Ectodermal cell (in vitro differentiated cells): ENCODE results near the gene MTX3. TPM values are rescaled to one million over a fixed set of nuclear protein-coding genes. Genes with fewer than 3 reads are reported as not detected.
A peak's percentile ranks its signal among the peaks of the same experiment; 100 is the strongest.

Experiments
- H3K27ac ChIP-seq: 2 replicates; pipeline ENCODE4 v1.7.0; 2013; ENCODE audit warnings: mild to moderate bottlenecking, low read depth, low read length; ENCODE audit not compliant: insufficient read depth, poor library complexity, severe bottlenecking
- H3K27me3 ChIP-seq: 2 replicates; pipeline ENCODE4 v1.7.0; 2013; ENCODE audit warnings: mild to moderate bottlenecking, low read length; ENCODE audit not compliant: insufficient read depth, control insufficient read depth, poor library complexity, severe bottlenecking
- H3K36me3 ChIP-seq: one replicate; pipeline ENCODE4 v1.7.0; 2013; ENCODE audit warnings: low read length; ENCODE audit not compliant: control insufficient read depth, insufficient read depth
- H3K4me1 ChIP-seq: one replicate; pipeline ENCODE4 v1.7.0; 2013; ENCODE audit warnings: low read length; ENCODE audit not compliant: control insufficient read depth, insufficient read depth
- H3K4me3 ChIP-seq: 2 replicates; pipeline ENCODE4 v1.7.0; 2013; ENCODE audit warnings: low read depth, low read length, control low read depth; ENCODE audit not compliant: insufficient read depth
- H3K9me3 ChIP-seq: 2 replicates; pipeline ENCODE4 v1.7.0; 2013; ENCODE audit warnings: mild to moderate bottlenecking, low read length, moderate library complexity; ENCODE audit not compliant: control insufficient read depth
- WGBS, 2 experiments: methylation state at CpG; one replicate each; pipeline ENCODE4 v1.1.7; 2013; ENCODE audit warnings: missing lambda C conversion rate in 2 of 2; 5-methylcytosine and 5-hydroxymethylcytosine counted together
- polyA plus RNA-seq, 4 experiments: library from polyadenylated mRNA; stranded (reverse); fragments of 50-300 nt; gene quantifications; one replicate each; pipeline ENCODE4 v1.2.3, GENCODE V29; 2013

Gene MTX3, protein sequence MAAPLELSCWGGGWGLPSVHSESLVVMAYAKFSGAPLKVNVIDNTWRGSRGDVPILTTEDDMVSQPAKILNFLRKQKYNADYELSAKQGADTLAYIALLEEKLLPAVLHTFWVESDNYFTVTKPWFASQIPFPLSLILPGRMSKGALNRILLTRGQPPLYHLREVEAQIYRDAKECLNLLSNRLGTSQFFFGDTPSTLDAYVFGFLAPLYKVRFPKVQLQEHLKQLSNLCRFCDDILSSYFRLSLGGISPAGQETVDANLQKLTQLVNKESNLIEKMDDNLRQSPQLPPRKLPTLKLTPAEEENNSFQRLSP
- 33.2 TPM for polyA plus RNA-seq (2013, experiment 1 of 4)
- 30.7 TPM for polyA plus RNA-seq (2013, experiment 2 of 4)
- polyA plus RNA-seq (2013, experiment 3 of 4), result 18.5 TPM
- polyA plus RNA-seq (2013, experiment 4 of 4), result 22.0 TPM

DNA sequence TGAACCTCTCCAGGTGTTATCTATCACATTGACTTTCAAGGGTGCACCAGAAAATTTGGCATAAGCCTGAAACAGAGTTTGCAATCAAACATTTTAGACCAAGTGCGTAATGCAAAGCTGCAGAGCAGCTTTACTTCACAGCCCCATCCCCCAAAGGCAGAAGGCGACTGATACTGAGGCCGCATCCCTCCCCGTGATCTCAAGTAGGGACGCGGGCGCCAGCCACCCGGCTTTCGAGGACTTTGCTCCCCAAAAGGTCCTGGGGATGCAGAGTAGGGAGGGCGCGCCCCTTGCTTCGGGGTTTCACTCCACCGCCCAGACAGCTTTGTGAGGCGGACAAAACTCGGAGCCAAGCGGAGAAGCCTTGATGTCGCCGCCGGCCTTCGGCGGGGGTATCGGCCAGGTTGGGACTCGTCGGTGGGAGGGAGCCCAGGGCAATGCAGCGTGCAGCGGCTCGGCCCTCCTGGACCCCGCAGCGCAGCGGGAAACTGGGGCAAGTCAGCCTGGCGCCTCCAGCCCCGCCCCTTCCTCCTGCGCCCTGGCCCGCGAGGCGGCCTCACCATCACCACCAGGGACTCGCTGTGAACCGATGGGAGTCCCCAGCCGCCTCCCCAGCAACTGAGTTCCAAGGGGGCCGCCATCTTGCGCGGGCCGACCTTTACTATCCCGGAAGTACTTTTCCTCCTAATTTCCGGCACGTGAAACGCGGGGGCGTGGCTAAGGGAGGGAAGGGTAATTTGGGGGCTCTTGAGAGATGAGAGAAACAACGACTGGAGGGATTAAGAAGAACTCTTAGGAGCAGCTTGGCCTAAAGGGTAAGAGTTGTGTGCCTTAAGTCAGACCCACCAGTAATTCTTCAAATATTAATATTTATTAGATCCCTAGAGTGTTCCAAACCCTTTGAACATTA is at the start of gene MTX3:
TSS of gene MTX3 (minus strand) at position 665 of the 910 bp plus-strand sequence. CDS start at position 641, 24 bp downstream.
- Histone ChIP-seq H3K27me3 (no peaks in the 10 kb centered on the region), H3K9me3 (no peaks in the 10 kb centered on the region), H3K36me3 (peaks cover 15% of the 10 kb centered on the region), H3K4me1 (peaks cover 4% of the 10 kb centered on the region), H3K27ac (peak within 1 kb of the TSS; percentile 86), H3K4me3 (peak within 1 kb of the TSS; percentile 88)
- WGBS, 2 experiments, result 1% methylated on average over 50 of the region's 50 CpGs

DNA sequence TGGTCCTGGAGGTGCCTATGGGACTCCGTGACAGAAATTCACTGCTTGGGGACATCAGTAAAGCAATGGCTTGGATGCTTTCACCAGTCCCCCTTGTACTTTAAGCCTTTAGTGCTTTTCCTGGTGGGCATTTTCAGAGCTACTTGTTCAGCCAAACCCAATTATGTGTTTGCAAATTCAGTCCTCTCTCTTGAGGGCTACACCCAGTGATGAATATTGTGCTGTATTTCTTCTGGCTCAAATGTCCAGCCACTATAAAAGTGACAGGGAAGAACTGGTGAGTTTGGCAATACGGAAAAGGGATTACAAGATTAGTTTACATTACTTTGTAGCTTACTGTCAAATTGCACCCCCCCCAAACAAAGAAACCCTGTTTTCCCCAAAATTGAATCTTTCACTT is 48.6 kb upstream of the MTX3 start:
- Histone ChIP-seq H3K4me1 (no peaks in the 10 kb centered on the region), H3K9me3 (no peaks in the 10 kb centered on the region), H3K27me3 (peaks cover 32% of the 10 kb centered on the region), H3K4me3 (no peak overlapping the region), H3K27ac (no peak overlapping the region), H3K36me3 (no peaks in the 10 kb centered on the region)
- WGBS, 2 experiments, result 71 to 86% methylated on average over 1 to 2 of the region's 2 CpGs

DNA sequence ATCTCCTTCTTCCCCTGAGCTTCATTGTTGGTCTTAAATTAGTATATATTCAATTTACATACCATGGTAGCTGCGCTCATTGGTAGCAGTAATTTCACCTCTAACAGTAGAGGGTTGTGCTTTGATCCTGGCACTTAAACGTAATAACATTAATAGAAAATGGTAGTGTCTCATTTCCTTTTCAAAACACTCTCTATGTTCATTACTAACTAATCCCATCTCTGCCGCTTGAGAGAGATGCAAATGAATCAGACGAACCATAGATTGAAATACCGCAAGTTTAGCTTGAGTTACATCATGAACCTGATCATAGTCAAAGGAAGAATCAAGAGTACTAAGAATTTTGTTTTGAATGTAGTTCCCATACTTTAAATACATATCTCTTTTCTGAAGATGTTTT is 46.3 kb upstream of the MTX3 start:
- no peak overlapping the region for H3K27ac ChIP-seq
- H3K27me3 ChIP-seq, result peaks cover 54% of the 10 kb centered on the region
- H3K4me3 ChIP-seq, result no peak overlapping the region
- H3K9me3 ChIP-seq, result no peaks in the 10 kb centered on the region
- 89 to 96% methylated on average over 4 to 5 of the region's 5 CpGs for WGBS, 2 experiments
- no peaks in the 10 kb centered on the region for H3K4me1 ChIP-seq
- H3K36me3 ChIP-seq, result no peaks in the 10 kb centered on the region

DNA sequence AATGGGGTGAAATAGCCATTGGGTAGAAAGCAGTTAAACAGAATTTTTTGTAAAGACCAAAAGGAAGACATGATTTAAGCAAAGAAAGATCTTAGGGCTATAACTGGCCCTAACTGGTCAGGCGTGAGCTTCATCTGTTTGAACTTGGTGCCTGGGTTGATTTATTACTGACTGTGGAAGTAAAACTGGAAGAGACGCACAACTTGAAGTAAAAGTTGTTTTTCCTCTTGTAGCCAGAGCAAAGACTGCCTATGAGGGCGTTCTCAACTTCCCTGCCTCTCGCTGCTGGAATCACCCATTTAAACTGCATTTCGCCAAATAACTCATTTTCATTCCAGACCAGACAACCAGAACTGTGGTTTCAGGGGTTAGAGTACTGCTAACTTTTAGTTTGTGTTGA is 45.6 kb upstream of the MTX3 start:
- Histone ChIP-seq H3K36me3 (no peaks in the 10 kb centered on the region), H3K27me3 (peaks cover 57% of the 10 kb centered on the region), H3K4me1 (no peaks in the 10 kb centered on the region), H3K27ac (no peak overlapping the region), H3K9me3 (no peaks in the 10 kb centered on the region), H3K4me3 (no peak overlapping the region)
- 91 to 92% methylated on average over 4 to 5 of the region's 5 CpGs for WGBS, 2 experiments

DNA sequence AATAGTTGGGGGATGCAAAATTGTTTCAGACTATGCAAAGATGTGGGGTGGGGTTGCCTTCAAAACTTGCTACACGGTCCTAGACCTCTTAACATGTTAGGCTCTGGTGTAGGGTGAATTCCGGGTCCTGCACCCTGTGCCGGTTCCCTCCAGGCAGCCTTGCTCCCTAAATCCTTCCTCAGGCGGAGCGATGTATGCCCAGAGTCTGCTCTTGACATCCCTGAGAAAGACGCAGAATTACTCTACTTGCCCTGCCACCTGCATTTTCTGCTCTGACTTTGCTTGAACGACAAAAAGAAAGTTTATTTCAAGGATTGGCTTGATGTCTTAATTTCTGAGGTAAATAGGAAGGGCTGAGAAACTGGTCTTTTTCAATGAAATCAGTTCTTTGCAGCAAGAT is 44.8 kb upstream of the MTX3 start:
- Histone ChIP-seq H3K36me3 (no peaks in the 10 kb centered on the region), H3K27ac (no peak overlapping the region), H3K27me3 (peaks cover 57% of the 10 kb centered on the region), H3K4me3 (peak overlapping the region; percentile 40), H3K4me1 (no peaks in the 10 kb centered on the region), H3K9me3 (no peaks in the 10 kb centered on the region)
- WGBS, 2 experiments, result 73 to 78% methylated on average over 7 of the region's 7 CpGs

DNA sequence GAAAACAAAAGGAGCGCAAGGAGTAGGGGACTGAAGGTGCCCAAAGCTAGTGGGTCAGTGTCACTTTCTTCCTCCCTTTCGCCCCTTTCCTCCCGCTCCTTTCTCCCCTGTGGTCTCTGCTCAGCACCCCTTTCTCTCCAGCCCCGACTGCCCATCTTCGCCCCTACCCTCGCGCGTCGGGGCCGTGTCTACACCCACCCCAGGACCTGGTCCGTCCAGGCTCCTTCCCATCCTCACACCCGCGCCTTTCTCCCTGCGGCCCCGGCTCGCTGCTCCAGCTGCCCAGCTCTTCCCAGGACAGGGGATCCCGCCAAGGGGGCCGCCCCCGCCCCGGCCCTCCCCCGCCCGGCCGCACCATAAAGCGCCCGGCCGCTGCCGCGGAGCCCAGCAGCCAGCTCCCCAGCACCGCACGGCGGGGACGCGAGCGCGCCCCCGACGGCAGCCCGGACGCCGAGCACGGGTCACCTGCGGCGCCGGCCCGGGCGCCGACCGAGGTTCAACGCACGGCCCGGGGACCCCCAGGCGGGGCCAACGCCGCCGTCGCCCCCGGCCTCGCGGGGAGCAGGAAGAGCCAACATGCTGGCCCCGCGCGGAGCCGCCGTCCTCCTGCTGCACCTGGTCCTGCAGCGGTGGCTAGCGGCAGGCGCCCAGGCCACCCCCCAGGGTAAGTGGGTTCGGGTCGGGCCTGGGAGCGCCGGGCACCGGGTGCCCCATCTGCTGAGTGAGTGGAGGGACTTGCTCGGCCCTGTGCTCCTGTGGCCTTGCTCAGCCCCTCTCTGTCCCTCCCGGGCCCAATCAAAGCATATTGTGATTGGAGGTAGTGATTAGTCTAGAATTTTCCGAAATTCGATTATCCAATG is 44.1 kb upstream of the MTX3 start, which contains the start of gene THBS4:
TSS of gene THBS4 (plus strand) at position 387 of the 860 bp plus-strand sequence. CDS start at position 577, 190 bp downstream.
- no peak within 1 kb of the TSS for H3K27ac ChIP-seq
- H3K36me3 ChIP-seq, result no peaks in the 10 kb centered on the region
- whole genome bisulfite sequencing, 2 experiments, result 4% methylated on average over 76 of the region's 76 CpGs
- no peaks in the 10 kb centered on the region for H3K9me3 ChIP-seq
- H3K27me3 ChIP-seq, result peaks cover 57% of the 10 kb centered on the region
- H3K4me3 ChIP-seq, result peak within 1 kb of the TSS; percentile 40
- no peaks in the 10 kb centered on the region for H3K4me1 ChIP-seq

DNA sequence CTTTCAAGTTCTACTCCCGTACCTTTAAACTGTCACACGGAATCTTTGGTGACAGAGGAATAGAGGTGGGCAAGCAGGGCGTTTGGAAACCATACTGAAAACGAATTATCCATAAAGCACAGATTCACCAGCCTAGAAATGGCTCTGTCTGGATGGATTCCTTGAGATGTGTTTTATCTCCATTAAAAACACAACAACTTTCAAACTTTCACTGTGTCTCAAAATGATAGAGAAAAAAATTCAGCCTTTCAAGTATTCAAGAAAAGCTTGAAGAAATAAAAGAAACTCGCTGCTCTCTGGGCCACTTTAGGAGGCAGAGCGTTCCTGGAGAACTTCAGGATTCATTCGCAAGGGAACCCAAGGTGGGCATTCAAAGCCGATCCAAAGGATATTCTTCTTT is 43.5 kb upstream of the MTX3 start:
- no peaks in the 10 kb centered on the region for H3K36me3 ChIP-seq
- 26 to 33% methylated on average over 8 of the region's 8 CpGs for WGBS, 2 experiments
- H3K9me3 ChIP-seq, result no peaks in the 10 kb centered on the region
- H3K4me1 ChIP-seq, result no peaks in the 10 kb centered on the region
- peak overlapping the region; percentile 40 for H3K4me3 ChIP-seq
- H3K27ac ChIP-seq, result no peak overlapping the region
- peaks cover 57% of the 10 kb centered on the region for H3K27me3 ChIP-seq

DNA sequence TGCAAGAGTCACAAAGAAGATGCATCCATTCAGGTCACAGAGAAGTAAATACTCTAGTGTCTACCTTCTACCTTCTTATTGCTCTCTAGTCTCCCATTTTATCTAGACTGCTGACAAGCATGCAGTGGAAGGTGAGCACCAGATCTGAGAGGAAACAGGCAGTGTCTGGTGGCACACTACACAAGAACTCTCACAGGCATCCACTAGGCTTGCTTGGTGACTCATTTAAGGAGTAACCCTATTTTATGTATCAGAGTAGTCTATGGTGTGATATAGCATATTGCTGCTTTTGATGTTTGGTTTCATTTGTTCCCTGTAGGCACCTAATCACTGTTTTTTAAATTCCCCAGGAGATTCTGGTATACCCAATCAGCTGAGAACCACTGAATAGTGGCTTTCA is 42.5 kb upstream of the MTX3 start:
- H3K36me3 ChIP-seq, result no peaks in the 10 kb centered on the region
- no peak overlapping the region for H3K4me3 ChIP-seq
- H3K27me3 ChIP-seq, result peaks cover 57% of the 10 kb centered on the region
- no peaks in the 10 kb centered on the region for H3K9me3 ChIP-seq
- H3K4me1 ChIP-seq, result no peaks in the 10 kb centered on the region
- H3K27ac ChIP-seq, result no peak overlapping the region

DNA sequence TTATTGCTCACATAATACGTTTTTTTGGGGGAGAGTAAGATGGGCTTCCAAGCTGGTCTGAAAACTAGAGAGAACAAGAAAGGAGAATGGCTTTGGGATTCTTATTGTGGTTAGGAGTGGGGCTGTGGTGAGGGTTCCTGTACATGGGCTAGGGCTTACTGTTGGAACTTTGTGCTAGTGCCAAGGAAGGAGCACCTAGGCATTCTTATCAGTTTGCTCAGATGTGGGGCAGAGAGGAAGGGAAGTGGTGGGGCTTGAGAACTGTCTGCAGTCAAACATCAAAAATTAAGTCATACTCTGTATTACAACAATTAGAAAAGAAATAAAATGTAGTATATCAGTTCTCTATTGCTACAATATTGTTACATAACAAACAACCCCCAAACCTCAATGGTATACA is 40.0 kb upstream of the MTX3 start:
- 89 to 100% methylated on average over 1 of the region's 1 CpG for WGBS, 2 experiments
- Histone ChIP-seq H3K4me1 (no peaks in the 10 kb centered on the region), H3K36me3 (no peaks in the 10 kb centered on the region), H3K27ac (no peak overlapping the region), H3K27me3 (peaks cover 40% of the 10 kb centered on the region), H3K4me3 (no peak overlapping the region), H3K9me3 (no peaks in the 10 kb centered on the region)
